Esophagus mucosa (tissue), 1 donor: ENCODE measurements around the gene KCNJ2. TPM values are rescaled to one million over a fixed set of nuclear protein-coding genes. Genes with fewer than 3 reads are reported as not detected.

Experiments
- ATAC-seq: fragments of 200-7000 bp; cut with Tn5 transposase; one replicate; pipeline ENCODE4 v1.9.1; 2020
- total RNA-seq: library from RNA; stranded (reverse); gene quantifications from one replicate; pipeline ENCODE4 v1.2.4, GENCODE V29; 2023
- donor health status: DM: yes; HTN: yes; CAD: no.

KCNJ2 gene
- total RNA-seq, 1 donor from 2014 or later = 7.5 TPM

DNA sequence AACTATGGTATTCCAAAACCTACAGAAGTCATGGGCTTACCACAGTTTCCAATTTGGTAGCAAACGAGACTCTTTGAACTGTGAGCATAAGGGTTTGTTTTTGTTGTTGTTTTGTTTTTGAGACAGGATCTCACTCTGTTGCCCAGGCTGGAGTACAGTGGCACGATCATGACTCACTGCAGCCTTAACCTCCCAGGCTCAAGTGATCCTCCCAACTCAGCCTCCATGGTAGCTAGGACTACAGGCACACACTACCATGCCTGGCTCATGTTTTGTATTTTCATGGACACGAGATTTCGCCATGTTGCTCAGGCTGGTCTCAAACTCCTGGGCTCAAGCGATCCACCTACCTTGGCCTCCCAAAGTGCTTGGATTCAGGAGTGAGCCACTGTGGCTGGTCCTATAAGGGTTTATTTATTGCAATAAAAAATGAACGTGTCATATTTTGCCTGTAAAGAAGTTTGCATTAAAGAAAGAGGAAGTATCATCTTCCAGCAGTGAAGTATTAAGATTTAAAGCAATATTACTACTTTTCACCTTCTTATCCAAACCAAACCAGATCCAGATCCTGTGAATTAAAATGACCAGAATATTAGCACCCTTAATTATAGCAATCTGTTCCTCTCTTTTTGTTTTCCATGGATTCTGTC, 37.2 kb downstream of the KCNJ2 start:
- no peak for ATAC-seq

DNA sequence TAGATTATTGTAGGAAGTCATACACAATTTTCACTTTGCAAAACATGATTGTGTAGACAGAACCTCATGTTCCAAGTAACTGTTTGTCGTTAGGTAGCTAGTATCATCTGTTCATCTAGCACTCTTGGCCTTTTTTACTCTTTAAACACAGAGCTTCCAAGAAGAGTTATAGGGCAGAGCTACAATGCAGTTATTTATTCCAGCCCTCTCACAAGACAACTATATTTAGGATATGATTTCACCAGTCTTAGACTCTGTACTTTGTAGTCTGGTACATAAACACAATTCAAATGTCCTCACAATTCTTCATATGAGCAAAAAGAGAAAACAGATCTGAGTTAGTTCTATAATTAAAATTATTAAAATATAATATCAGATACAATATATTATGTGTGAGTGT, 37.9 kb downstream of the KCNJ2 start:
- no peak for ATAC-seq

DNA sequence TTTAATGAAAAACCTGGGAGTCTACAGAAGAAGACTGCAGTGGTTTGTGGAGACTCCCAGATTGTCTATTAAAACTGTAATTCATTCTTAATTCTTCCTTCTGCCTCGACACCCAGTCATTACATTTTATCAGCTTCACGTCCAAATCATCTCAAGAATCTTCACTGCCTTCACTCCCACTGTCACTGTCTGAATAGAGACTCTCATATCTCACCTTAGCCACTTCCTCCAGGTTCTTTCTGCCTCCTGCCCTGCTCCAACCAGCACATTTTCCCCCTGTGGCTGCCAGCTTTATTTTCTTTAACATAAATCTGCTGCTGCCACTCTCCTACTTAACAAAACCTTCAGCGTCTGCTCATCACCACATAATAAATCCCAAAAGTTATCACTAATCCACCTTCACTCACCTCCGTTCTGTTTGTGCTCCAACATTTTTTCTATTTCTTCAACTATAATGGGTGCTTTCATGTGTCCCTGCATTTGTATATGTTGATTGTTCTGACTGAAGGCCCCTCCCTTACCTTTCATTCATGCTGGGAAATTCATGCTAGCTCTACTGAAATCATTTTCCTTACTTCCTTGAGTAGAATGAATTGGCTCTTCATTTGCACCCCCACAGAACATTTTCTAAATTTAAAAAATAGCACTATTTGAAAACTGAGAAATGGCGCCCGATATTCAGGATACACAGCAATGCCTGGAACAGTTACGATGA, 38.9 kb downstream of the KCNJ2 start:
- ATAC-seq = no peak

DNA sequence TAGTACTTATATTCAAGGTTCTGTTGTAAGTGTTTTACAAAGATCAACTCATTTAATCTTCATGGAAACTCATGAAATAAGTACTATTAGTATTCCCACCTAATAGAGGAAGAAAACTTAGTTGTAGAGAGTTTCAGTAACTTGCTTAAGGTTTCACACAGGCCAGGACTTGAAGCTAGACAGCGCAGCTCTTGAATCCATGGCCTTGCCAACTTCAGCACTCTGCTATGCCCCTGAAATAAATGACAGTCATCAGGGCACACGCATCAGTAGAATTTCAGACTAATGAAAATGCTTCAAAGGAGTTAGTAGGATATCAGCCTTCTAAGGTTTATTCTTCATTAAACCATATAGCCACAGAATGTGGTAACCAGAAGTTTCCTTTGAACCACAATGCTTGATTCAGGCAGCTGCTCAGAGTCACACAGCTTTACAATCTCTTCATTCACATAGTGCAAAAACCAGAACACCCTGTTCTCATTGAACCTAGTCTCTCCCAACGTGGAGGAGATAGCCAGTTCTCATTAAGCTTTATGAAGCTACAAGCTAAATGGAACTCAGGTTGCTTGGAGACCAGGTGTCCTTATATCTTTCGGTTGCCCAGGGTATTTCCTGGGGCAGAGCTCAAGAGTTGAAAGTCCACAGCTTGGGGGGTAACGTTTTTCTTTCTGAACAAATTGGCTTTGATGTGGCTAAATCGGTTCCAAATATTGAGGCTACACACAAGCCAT, 39.7 kb downstream of the KCNJ2 start:
- no peak for ATAC-seq

DNA sequence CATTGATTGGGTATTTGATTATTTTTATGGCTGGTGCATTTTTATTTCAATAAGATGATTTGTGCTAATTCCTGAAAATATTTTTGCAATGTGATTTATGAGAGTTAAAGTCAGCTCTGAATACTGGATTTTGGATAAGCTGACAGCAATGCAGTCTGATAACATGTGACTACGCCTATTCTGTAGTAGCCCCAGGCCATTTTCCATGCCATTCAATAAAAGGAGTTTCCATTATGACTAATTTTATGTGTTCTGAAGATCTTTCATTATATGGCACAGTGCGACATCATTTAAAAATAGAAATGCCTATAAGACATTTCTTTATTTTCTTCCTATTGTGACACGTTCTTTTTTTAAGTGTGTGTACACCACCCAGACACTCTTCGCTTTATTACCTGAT, 46.3 kb downstream of the KCNJ2 start:
- ATAC-seq = no peak

DNA sequence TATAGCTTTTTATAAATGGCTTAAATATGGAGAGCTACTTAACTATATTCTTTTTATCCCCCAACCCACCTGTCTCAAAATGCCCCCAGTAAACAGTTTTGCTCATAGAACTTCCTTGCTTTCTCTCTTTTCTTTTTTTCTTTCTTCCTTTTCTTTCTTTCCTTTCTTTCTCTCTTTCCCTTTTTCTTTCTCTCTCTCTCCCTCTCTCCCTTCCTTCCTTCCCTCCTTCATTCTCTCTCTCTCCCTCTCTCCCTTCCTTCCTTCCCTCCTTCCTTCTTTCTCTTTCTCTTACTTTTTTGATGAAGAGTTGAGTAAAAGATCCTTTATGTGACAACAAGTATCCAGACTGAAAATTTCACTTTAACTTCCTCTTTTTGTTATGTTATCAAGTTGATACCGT, 48.2 kb downstream of the KCNJ2 start:
- ATAC-seq = no peak

DNA sequence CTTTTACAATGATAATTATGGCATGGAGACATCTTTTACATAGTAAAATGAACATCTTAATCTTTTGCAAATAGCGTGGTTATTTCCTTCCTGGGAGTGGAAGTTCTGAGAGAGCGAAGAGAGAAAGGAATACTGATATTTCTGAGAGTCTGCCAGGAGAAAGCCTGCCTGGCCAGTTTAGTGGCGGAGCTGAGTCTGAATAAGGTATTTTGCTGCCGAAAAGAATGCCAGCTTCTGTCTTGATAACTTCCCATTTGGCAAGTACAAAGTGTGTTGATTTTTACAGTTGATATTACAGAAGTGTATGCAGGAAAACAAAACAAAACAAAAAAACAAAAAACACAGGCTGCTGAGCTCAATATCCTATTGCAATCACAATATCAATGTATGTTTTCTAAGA, 55.9 kb downstream of the KCNJ2 start:
- no peak for ATAC-seq

Other genes with a start within 250 kb of the KCNJ2 start
- gene KCNJ16, start 94.3 kb upstream of the KCNJ2 start, total RNA-seq = not detected